ENCODE results near the gene CNTFR.

Gene CNTFR

DNA sequence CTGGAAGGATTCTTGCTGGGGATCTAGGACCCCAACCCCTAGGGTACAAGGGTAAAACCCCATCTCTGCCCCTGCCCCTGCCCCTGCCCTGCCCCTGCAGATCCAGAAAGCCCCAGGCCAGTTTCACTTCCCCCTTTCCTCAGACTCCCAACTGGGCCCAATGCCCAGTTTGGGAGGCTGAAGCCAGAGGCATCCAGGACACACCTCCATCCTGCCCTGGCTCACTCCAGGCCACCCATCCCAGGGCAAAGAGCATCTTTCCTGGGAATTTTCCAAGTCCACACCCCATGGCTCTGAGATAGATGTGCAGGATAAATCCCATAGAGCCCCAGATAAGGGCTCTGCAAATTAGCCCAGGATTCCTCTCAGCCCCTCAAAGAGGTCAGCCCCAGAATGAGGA, 17.4 kb downstream of the CNTFR start:
- DNase-seq, result no peak

DNA sequence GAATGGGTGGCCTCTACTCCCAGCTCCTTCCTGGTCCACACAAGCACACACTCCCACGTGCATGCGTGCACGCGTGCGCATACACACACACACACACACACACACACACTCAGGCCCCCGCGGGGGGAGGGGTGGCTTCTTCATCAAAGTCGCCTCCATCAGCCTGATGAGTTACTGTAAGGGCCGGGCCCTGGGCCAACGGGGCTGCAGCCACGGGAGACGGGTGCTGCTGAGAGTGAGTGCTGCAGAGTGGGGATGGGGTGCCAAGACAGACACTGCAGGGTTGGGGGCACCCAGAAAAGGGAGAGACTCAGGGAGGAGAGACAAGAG, 18.1 kb downstream of the CNTFR start:
- no peak for DNase-seq

DNA sequence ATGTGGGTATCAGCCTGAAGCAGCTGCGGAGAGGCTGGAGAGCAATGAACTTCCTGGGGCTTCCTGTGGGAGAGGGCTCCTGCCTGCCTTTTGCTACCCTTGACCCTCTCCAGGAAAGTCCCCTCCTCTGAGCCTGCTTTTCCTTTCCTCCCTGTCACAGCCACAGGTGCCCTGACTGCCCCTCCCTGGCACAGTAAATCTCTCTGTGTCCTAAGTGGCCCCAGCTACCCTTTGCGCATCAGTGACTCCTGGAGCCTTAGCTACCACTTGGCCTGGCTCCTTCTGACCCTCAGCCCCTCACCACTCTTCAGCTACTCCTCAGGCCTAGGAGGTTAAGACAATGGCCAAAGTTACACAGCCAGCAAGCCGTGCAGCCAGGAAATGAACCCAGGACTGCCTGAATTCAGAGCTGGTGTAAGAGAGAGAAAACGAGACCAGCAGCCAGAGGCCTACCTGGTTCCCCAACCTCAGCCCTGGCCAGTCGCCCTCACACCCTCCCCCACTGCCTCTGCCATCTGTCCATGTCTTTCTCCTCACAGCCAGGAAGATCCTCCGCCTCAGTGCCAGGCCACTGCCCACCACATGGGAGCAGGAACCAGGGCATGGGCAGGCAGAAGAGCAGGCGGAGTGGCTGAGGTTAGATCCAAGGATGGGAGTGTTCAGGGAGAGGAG, 18.6 kb downstream of the CNTFR start:
- no peak for DNase-seq

DNA sequence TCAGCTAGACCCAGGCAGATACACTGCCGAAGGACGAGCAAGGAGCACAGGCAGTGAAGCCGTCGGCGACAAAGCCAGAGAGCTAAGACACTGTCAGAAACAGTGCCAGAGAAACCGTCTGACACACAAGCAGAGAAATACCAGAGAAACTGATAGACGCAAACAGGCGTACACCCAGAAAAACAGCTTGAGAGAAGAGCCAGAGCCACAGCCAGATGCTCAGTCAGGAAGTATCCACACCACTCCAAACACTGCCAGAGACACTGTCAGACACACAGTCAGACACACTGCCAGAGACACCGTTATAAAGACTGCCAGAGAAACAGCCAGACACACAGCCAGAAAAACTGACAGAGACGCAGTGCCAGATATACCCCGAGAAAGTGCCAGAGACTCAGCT, 19.1 kb downstream of the CNTFR start:
- no peak for DNase-seq

DNA sequence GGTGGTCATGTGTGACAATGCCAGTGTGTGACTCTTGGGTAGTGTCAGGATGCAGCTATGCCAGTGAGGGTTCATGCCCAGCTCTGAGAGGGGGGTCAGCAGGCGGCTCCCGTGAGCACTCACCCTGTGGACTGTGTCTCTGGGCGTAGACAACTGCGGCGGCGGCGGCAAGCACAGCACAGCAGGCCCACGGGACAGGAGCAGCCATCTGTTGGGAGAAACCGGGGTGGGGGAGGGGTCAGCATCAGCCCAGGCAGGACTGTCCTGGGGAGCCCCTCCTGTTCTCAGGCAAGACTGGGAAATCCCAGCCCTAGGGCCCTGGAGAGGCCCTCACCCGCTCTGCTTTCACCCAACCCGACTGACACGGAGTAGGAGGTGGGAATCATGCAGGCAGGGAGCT, 20.8 kb downstream of the CNTFR start:
- no peak for DNase-seq

DNA sequence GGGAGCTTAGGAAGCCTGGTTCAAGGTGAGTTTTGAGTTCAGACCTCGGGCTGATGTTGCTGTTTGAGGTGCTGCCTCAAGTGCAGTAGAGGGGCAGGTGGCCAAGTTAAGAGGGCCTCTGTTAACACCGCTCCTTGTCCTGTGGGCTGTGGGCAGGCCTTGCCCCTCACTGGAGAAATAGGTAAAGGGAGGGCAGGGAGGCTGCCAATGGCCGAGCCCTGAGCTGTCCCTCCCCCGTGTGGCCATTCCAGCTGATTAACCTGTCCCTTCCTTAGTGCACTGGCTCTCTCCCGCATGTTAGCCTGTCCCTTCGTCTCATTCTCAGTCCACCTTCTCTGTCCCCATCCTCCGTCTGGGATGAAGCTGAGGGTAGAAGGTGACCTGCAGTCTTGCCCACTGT, 21.4 kb downstream of the CNTFR start:
- DNase-seq, result no peak

DNA sequence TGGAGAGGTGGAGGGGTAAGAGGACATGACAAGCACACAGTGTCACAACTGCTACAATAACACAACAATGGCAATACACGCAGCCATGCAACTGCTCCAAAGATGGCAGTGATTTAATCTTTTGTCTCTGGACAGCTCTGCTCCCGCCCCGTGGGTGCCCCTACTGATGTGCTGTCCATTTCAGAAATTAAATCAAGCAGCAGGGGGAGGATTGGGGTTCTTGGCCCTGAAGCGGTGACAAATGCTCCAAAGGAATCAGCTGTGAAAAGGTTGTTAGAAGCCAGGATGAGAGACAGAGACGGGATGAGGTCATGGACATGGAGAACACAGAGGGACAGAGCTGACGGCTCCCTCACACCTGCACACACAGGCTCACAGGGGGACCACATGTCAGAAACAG, 22.6 kb downstream of the CNTFR start:
- DNase-seq, result no peak

DNA sequence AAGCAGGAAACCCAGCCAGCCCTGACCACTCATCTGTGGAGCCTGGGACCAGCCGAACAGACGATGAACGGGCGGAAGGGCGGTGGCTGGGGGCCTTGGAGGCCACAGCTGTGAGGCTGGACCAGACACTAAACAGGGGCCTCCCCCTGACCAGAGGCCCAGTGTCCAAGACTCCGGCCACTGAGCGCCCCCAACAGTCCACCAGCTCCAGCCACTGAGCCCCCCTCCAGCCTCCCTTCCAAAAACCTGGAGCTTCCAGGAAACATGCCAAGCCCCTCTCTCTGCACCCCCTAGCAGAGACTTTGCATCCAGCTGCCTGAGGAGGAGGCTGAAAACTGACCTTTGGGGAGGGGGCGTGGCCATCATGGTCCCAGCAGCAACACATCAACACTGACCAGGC, 23.2 kb downstream of the CNTFR start:
- DNase-seq, result no peak

DNA sequence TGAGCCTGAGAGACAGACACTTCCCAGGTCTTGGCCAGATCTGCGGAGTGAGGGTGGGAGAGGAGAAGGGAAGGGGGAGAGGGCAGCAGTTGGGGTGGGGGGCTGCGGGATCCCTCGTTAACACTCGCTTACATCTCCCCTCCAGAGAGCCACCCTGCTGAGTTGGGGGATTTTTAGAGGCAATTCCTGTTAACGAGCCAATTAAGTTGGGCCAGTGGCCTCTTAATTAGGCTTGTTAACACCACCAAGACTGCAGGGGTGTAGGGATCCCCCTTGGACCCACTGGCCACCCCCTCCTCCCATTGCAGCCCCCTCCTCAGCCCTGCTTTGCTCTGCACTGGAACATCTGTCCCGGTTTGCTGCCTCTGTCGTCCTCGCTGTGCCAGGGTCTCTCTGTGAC, 23.7 kb downstream of the CNTFR start:
- no peak for DNase-seq

DNA sequence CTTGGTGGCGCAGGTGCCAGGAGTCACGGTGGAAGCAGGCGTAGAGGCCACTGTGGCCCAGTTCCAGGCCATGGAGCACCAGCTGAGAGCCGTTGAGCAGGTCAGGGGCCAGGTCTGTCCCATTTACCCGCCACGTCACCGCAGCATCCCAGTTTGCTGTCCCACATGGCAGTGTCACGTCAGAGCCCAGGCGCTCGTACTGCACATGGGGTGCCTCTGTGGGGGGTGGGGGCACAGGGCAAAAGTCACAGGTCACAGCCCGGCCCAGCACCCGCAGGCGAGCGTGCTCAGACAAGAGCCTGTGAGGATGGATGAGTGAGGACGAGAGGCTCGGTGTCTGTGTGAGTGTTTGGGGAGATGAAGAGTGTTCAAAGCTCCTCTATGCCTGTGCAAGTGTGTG, 24.9 kb downstream of the CNTFR start:
- no peak for DNase-seq

DNA sequence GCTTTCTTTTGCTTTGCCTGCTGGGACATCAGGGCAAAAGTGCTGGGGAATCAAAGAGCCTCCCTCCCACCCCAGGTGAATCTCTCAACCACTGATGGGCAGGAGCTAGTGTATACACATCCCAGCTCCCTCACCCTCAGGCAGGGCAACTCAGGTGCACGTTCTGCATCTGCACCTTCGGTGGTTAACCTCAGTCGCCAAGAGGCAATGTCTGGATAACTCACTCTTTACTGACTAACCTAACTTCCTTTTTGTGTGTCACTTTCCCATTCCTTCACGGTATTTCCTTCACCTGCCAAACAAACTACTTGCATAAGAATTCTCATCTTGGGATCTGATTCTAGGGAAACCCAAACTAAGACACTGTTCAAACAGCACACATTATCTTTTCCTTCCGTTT, 26.3 kb downstream of the CNTFR start:
- no peak for DNase-seq

DNA sequence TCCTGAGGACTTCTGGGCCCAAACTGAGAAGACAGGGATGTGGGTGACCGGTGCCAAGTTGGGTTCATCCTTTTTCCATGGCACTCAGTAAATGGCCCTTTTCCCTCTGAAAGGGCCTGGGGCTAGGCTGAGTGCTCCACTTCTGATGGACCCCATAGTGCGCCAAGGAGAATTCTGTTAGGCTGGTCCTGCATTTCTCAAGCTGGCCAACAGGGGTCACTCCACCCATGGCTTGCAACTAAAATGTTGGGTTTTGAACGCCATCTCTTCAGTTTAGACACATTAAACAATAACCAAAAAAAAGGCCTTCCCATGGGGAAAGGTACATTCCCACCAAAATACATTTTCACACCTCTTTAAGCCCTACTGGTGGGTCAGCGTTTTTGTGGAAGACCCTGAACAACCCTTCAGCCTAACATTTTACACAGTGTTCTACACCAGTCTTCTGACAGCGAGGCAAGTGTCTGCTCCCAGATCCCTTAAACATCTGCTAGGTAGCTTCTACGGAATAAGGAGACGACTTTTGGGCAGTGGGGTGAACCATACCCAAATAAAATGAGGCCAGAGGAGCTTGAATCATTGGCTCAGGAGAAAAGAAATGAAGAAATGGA, 27.3 kb downstream of the CNTFR start:
- peak; percentile 44 to 52 for DNase-seq

DNA sequence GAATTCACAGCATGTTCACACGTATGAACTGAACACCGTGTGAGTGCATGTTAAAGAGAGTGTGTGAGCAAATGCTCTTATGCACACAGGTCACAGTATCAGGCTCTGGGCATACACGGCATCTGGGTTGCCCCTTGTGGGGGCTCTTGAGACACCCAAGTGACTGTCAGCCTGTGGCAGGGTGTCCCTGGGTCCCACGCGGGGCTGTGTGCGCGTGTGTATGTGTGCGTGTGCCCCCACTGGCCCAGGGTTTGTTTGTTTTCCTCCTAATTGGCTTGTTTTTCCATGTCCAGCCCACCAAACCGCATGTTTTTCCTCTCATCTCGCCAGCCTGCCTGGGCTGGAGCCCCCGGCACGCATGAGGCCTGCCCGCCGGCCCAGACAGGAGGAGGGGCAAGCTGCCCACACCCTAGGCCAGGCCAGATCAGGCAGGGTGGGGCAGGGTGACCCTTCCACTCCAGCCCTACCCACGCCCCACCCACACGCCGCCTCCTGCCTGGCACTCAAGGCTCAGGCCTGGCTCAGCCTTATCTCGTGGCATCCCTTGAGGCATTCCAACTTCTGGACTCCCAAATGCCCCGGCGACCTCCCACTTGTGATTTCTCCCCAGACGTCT, 28.8 kb downstream of the CNTFR start:
- no peak for DNase-seq

DNA sequence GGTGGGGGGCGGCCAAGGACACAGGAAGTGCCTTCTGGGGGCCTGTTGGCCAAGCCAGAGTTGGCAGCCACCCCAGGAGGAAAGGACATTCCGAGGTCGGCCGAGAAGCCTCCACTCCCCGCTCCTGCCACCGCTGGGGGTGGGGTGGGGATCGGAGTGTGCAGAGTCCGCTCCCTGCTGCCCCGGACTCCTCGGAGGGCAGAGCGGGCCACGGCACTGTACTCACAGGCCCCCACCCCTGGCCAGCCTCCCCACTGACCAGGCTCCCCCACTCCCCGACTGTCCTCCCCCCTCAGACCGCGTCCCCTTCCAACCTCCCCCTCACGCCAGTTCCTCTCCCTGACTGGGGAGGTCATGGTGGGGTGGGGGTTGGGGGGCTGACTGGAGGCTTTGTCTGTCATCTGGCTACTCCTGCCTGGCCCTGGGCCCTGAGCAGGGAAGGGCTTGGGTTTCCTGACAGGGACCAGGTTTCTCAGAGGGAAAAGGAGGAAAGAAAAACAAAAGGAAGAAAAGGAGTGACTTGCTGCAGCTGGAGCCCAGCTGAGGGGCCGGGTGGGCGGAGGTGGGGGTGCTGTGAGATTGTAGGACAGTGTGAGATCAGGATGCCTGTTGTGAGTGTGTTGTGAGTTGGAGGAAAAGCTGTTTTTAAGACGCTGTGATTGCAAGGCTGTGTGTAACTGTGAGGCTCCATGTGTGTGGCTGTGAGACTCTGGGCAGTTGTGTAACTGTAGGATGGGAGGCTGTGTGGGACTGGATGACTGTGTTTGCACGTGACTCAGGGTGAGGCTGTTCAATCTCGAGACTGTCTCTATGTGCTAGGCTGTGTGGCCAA, 29.7 kb downstream of the CNTFR start:
- DNase-seq, result no peak

DNA sequence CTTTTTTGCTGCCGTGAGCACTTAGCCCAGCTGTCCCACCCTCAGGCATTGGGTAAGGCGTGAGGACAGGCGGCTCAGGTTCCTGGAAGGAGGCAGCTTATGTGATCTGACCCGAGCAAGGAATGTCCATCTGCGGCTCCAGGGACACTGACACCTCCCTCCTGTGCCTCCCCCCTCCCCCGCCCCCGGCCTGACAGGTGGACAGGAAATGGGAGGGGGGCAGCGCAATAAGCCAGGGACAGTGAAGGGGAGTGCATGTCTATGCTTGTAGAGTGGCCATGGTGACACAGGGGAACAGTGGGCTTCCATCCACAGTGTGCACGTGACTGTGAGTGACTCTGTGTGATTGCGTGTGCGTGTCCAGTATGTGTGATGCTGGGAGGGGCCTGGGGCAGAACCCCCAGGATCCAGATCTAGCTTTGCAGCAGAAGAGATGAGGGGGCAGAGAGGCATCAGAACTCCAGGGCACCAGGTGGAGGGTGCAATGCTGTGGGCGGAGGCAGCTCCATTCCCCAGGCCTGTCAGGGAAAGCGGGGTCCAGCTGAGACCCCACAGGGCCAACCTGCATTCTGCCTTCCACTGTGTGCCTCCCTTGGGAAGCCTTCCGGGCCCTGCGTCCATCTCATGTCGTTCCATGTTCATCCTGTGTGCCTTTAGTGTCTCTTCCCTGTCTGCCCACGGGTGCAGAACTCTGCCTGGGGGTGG, 30.5 kb downstream of the CNTFR start:
- no peak for DNase-seq

DNA sequence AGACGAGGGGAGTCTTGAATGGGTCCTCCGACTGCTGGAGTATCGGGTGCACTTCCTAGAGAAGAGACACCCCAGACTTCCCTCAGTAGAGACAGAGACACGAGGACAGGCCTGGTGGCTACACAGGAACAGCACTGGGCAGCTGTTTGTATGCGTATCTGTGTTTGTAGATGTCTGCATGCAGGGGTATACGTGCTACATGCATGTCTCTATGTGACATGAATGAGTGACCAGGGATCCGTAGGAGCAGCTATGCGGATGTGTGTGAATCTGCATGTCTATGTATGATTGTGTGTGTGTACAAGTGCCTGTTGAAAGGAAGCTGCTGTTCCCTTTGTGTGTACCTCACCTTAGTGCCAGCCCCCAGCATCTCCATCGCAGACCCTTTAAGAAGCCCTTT, 31.2 kb downstream of the CNTFR start:
- no peak for DNase-seq

DNA sequence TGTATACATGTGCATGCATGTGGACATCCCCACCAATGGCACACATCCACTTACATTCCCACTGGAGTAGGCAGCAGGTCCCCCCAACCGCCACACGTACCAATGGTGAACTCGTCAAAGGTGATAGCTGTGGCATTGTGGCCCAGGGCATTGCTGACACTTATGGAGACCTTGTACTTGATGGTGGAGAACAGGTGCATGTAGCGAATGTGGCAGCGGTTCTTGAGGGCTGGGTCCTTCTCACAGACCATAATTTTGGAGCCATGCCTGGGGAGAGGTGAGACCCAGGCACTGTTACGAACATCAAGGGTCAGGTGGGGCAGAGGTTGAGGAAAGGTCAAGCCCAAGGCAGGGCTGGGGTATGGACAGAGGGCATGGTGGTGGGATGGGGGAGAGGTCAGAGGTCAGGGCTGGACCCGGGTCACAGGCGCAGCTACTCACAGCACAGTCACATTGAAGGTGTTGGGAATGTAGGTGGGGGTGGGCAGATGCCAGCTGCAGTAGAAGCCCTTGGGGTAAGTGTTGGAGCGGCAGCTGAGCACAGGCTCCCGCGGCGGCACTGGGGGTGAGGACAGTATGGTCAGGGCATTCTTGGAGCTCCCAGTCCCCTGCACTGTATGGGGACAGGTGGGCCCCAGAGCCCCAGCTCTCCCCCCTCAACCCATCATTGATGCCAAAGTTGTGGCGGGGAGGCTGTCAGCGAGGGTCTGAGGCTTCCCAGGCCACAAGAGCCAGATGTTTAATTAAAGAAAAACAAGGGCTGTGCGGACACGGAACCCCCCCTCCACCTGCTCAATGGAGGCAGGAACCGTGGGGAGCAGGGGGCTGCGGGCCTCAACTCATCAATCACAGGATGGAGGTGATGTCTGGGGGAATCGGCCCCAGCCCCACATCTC, 31.9 kb downstream of the CNTFR start:
- no peak for DNase-seq

DNA sequence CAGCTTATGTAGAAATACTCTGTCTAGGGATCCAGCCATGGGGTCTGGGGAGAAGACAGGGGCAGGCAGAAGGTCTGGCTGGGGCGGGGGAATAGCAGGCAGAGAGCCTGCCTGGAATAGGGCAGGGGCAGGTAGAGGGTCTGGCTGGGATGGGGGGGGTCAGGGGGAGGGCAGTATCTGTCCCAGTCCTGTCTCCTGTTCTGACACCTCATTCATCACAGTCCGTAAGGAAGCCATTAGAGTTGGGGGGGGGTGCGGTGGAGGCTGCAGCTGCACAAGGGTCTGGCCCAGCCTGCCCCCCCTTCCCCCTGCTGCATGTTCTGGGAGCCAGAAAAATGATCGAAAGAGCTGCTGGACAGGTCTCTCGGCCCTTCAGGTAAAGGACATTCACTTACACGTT, 32.6 kb downstream of the CNTFR start:
- no peak for DNase-seq

DNA sequence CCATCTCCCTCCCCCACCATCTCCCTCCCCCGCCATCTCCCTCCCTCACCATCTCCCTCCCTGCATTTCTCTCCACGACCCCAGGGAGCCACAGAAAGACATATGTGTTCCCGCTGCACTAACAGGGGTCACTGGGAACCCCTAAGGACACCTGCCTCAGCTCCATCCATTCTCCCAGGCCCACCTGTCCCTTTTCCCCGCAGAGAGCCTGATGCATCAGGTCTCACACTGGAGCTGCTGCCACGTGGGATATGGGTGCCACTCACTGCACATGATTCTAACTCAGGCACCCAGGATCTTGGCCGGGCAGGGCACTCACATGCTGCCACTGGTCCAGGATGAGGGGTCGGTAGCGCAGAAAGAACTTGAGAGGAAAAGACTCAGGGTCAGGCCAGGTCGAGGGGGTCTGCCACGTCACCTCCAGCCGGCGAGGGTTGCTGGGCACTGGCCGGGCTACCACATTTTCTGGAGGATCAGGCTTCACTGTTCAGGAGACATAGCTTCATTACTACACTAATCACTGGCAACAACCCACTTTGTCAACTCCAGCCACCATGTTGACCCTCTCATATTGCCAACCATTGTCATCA, 33.5 kb downstream of the CNTFR start:
- DNase-seq, result no peak

DNA sequence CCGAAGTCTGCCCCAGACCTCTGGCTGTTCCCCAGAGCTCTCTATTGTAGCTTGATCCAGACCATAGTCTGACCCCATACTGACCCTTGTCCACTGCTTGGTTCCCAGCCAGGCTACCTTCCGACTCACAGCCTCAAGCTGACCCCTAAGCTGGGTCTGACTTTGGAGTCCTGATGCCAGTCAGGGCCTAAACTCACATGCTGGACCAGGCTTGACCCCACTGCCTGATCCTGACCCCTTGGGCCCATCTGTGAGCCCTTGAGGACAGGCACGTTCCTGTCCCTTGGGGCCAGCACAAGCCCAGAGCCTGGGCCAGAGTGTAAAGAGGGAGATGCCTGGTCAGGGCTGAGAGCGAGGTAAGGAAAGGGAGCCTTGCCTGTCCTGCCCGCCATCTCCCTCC, 34.0 kb downstream of the CNTFR start:
- DNase-seq, result no peak

DNA sequence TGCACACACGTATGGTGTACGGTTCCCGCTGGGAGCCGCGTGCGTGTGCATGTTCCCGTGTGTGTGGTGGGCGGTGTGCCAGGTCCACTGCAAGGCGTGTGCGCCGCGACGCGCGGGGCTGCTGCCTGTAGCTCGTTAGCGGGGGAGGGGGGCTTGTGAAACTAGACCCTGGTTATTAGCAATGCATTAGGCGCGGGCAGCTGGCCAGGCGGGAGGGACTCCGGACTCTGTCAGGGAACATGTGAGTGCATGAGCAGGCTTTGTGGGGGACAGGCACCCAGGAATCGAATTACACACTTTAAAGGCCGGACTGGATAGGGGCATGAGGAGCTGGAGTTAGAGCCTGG, 34.5 kb downstream of the CNTFR start:
- DNase-seq, result no peak

Data from stimulated activated CD4-positive, alpha-beta T cell treated with anti-CD3 and anti-CD28 coated beads, Interleukin-2, amount 100 ng/mL, for 48 hours (primary cell).